ENCODE results near the gene CDKN2B-AS1. TPM values are rescaled to one million over a fixed set of nuclear protein-coding genes. Genes with fewer than 3 reads are reported as not detected.

CDKN2B-AS1 gene
- polyA plus RNA-seq, 1 donor (not counting 4 experiments of a cell fraction or from before 2014, with no cell fraction given) = 1.1 TPM

- no peaks in the 10 kb centered on the region for H3K9me1 ChIP-seq (ENCODE audit: control insufficient read depth, extremely low read depth, insufficient read depth, low read length)
- peaks cover 4% of the 10 kb centered on the region for H3K4me1 ChIP-seq (ENCODE audit: control insufficient read depth, extremely low read depth, insufficient read depth, low read length)
- H3K27ac ChIP-seq (ENCODE audit: control insufficient read depth, insufficient read depth, low read length) = no peak overlapping the region
- no peak overlapping the region for H3K4me3 ChIP-seq (ENCODE audit: control insufficient read depth in 2 of 3, extremely low read depth in 1 of 3, insufficient read depth in 2 of 3, low read depth in 1 of 3, low read length in 3 of 3)
- no peak for TF ChIP-seq EZH2 (IDR thresholded peaks at IDR 0.05; ENCODE audit: low read length)
- TF ChIP-seq, protein P1, sequence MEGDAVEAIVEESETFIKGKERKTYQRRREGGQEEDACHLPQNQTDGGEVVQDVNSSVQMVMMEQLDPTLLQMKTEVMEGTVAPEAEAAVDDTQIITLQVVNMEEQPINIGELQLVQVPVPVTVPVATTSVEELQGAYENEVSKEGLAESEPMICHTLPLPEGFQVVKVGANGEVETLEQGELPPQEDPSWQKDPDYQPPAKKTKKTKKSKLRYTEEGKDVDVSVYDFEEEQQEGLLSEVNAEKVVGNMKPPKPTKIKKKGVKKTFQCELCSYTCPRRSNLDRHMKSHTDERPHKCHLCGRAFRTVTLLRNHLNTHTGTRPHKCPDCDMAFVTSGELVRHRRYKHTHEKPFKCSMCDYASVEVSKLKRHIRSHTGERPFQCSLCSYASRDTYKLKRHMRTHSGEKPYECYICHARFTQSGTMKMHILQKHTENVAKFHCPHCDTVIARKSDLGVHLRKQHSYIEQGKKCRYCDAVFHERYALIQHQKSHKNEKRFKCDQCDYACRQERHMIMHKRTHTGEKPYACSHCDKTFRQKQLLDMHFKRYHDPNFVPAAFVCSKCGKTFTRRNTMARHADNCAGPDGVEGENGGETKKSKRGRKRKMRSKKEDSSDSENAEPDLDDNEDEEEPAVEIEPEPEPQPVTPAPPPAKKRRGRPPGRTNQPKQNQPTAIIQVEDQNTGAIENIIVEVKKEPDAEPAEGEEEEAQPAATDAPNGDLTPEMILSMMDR (optimal IDR thresholded peaks at IDR 0.05 in 1 of 3, IDR thresholded peaks at IDR 0.05 in 1 of 3, conservative IDR thresholded peaks at IDR 0.05 in 1 of 3; ENCODE audit: extremely low read depth in 1 of 3, insufficient read depth in 2 of 3, low read length in 3 of 3) = no peak
- H3K36me3 ChIP-seq (ENCODE audit: control insufficient read depth in 2 of 2, extremely low read depth in 1 of 2, insufficient read depth in 2 of 2, low read length in 2 of 2) = no peaks in the 10 kb centered on the region
- dilution Hi-C loops (cut with MboI; ENCODE audit: extremely low pct_ligation_motif_present, low sequenced_read_pairs) = no loop called here
- H3K9ac ChIP-seq (ENCODE audit: control insufficient read depth, extremely low read depth, insufficient read depth, low read length) = no peak overlapping the region
- DNase-seq (ENCODE audit: low read depth, low spot score) = no peak
- no peak overlapping the region for H3K4me2 ChIP-seq (ENCODE audit: control insufficient read depth, extremely low read depth, insufficient read depth, low read depth, low read length)
- no peaks in the 10 kb centered on the region for H3K79me2 ChIP-seq (ENCODE audit: control insufficient read depth, insufficient read depth, low read length)
- no peaks in the 10 kb centered on the region for H3K9me3 ChIP-seq (ENCODE audit: control insufficient read depth, low read depth, low read length)
- no peaks in the 10 kb centered on the region for H4K20me1 ChIP-seq (ENCODE audit: control insufficient read depth, extremely low read depth, insufficient read depth, low read length)
- no peaks in the 10 kb centered on the region for H3K27me3 ChIP-seq (ENCODE audit: control insufficient read depth, extremely low read depth, insufficient read depth, low read length)
- H2AFZ ChIP-seq (ENCODE audit: control insufficient read depth, low read length) = no peak overlapping the region
- no peak for FAIRE-seq
Observed at GRCh38 chr9:22060831-22061383, 66.3 kb downstream of the CDKN2B-AS1 start.

- Histone ChIP-seq H3K4me1 (ENCODE audit: control insufficient read depth, extremely low read depth, insufficient read depth, low read length) (peaks cover 4% of the 10 kb centered on the region), H4K20me1 (ENCODE audit: control insufficient read depth, extremely low read depth, insufficient read depth, low read length) (no peaks in the 10 kb centered on the region), H3K4me3 (ENCODE audit: control insufficient read depth in 2 of 3, extremely low read depth in 1 of 3, insufficient read depth in 2 of 3, low read depth in 1 of 3, low read length in 3 of 3) (no peak overlapping the region), H3K9me1 (ENCODE audit: control insufficient read depth, extremely low read depth, insufficient read depth, low read length) (no peaks in the 10 kb centered on the region), H3K27ac (ENCODE audit: control insufficient read depth, insufficient read depth, low read length) (no peak overlapping the region), H2AFZ (ENCODE audit: control insufficient read depth, low read length) (no peak overlapping the region), H3K9ac (ENCODE audit: control insufficient read depth, extremely low read depth, insufficient read depth, low read length) (no peak overlapping the region), H3K4me2 (ENCODE audit: control insufficient read depth, extremely low read depth, insufficient read depth, low read depth, low read length) (no peak overlapping the region), H3K9me3 (ENCODE audit: control insufficient read depth, low read depth, low read length) (no peaks in the 10 kb centered on the region), H3K36me3 (ENCODE audit: control insufficient read depth in 2 of 2, extremely low read depth in 1 of 2, insufficient read depth in 2 of 2, low read length in 2 of 2) (no peaks in the 10 kb centered on the region), H3K79me2 (ENCODE audit: control insufficient read depth, insufficient read depth, low read length) (no peaks in the 10 kb centered on the region), H3K27me3 (ENCODE audit: control insufficient read depth, extremely low read depth, insufficient read depth, low read length) (no peaks in the 10 kb centered on the region)
- no peak for DNase-seq (ENCODE audit: low read depth, low spot score)
- dilution Hi-C loops (cut with MboI; ENCODE audit: extremely low pct_ligation_motif_present, low sequenced_read_pairs) = no loop called here
- no peak for FAIRE-seq
- TF ChIP-seq, protein P1 (optimal IDR thresholded peaks at IDR 0.05 in 1 of 3, IDR thresholded peaks at IDR 0.05 in 1 of 3, conservative IDR thresholded peaks at IDR 0.05 in 1 of 3; ENCODE audit: extremely low read depth in 1 of 3, insufficient read depth in 2 of 3, low read length in 3 of 3) = no peak
- no peak for TF ChIP-seq EZH2 (IDR thresholded peaks at IDR 0.05; ENCODE audit: low read length)
Observed at GRCh38 chr9:22064957-22065356, 70.4 kb downstream of the CDKN2B-AS1 start.

Measured in keratinocyte (primary cell).